GM18505 (cell line): Measurements from ENCODE around the gene KPRP.

ENCODE experiments used
- ATAC-seq: cut with Tn5 transposase; IDR thresholded peaks from one replicate; pipeline ENCODE4 v1.9.1; 2021; ENCODE audit not compliant: unreplicated experiment
- POLR2A ChIP-seq: IDR thresholded peaks from 4 replicates; pipeline ENCODE4 v1.6.1; 2011; ENCODE audit warnings: borderline replicate concordance; ENCODE audit not compliant: insufficient read depth, insufficient read length; ENCODE audit errors: extremely low read depth

Gene KPRP, protein sequence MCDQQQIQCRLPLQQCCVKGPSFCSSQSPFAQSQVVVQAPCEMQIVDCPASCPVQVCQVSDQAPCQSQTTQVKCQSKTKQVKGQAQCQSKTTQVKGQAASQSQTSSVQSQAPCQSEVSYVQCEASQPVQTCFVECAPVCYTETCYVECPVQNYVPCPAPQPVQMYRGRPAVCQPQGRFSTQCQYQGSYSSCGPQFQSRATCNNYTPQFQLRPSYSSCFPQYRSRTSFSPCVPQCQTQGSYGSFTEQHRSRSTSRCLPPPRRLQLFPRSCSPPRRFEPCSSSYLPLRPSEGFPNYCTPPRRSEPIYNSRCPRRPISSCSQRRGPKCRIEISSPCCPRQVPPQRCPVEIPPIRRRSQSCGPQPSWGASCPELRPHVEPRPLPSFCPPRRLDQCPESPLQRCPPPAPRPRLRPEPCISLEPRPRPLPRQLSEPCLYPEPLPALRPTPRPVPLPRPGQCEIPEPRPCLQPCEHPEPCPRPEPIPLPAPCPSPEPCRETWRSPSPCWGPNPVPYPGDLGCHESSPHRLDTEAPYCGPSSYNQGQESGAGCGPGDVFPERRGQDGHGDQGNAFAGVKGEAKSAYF

DNA sequence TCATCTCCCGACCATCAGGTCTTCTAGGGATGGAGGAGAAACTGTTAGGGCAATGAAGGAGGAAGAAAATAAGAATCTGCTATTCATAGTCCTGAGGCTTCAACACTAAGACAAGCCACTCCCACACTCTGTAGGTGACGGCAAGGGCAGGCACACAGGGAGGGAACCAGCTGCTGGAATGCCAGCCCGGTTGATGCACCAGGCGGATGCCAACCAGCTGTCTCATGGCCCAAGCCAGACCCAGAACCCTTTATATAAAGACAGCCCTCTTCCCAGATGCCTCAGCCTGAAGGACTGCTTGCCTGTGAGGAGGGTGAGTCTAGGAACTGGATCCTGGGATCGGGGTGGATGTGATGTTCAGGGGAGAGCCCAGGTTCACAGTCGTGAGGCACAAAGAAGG lies at the start of gene KPRP:
Gene KPRP (plus strand): TSS at position 279 of the 400 bp plus-strand sequence. CDS start 1,564 bp downstream, outside the sequence.
- no peak for TF ChIP-seq POLR2A

DNA sequence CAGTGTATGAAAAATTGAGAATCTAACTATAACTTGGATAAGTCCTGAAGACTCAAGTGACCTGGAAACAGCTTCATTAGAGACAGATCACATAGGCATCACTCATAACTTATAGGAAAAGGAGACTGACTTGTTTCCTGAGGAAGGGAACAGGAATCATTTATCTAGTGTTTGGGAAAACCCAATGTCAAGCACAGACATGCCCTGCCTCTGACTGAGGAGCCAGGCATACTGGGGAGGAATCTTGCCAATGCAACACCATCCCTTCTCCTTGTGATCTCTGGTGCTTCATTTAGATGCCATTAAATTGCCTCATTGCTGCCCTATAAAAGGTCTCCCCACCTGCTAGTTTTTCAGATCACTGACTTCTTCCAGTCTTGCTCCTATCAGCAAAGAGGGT lies 39.6 kb upstream of the KPRP start:
- no peak for ATAC-seq
- no peak for TF ChIP-seq POLR2A

More for the DNA sequence above, at the start of gene KPRP:
- no peak for ATAC-seq

DNA sequence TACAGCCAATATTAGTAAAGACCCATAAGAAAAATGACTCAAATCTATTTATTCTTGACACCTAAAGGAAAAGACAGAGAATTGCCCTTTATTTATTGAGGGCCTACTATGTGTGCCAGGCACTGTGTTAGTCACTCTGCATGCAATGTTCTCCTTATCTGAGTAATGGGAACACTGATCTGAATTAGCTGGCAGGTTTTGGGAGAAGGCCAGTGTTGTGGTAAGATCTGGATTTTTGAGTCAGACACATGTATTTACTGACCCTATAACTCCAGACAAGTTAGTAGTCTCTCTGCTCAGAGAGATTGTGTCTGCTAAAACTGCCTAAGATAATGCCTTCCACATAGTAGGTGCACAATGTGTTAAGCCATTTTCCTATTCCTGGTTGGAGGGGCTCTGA lies 32.6 kb upstream of the KPRP start:
- ATAC-seq = no peak
- no peak for TF ChIP-seq POLR2A

DNA sequence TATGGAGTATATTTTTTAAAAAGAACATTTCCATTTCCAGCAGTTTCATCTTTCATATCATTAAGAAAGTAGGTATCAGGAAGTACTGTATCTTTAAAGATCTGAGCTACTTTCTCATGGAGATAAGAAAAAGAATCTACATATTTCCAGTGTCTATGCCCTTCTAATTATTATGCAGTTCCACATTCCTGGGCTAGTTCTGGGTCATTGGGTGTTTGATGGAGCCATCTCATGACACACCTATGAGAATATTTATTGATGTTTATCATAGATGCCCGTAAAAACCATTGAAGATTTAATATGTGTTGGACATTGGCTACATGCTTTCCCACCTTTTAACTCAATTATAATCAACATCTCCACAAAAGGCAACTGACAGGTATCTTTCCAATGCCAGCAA lies 28.8 kb upstream of the KPRP start:
- TF ChIP-seq POLR2A = no peak
- no peak for ATAC-seq

DNA sequence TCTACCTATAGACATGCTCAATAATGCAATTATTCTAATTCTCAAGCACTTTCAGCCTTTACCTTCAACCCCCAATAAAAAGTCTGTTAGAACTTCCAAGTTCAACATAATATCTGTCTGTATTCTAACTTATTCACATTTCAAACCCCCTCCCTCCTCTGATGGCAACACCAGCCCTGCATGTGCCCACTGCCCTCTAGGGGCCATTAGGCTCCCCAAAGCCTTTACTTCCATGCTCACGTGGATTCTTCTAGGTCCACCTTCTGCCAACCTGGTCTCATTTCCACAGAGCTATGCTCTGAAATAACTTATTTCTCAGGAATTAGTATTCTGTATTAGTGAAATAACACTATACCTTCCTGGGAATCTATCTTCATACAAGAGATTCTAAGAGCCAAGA lies 22.2 kb upstream of the KPRP start:
- no peak for TF ChIP-seq POLR2A
- ATAC-seq = no peak

DNA sequence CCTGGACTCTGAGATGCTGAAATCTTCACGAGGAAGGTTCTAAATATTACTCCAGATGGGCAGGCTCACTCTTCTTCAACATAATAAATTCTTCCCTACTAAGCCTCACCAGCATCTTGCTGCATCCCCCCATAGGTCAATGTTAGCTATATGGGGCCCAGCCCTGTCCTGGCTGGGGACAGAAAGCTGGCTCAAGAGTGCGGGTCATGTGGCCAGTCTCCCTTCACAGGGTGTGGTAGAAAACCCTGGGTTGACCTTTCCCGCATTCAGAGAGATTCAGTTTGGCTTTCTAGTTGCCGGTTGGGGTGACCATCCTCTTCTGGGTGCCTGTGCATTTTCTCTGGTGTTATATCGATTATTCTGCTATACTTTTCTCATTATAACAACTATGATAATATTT lies 19.8 kb upstream of the KPRP start:
- ATAC-seq = no peak
- no peak for TF ChIP-seq POLR2A

DNA sequence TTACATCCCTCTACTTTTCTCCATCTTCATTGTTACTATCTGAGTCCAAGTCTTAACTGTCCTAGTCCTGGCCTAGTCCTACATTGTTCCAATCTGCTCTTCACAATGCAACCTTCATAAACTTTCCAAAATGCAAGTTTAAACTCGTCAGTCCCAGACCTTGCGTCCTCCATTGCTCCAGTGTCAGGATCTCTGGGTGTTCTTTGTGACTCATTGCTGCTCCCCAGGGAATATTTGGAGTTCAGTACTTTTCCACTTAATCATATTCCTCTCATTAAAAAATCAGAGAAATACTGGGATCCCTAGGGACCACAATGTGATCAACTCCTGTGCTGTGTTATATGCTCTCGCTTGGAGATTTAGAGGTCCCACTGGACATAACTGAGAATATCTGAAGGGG lies 18.0 kb upstream of the KPRP start:
- no peak for TF ChIP-seq POLR2A
- no peak for ATAC-seq

DNA sequence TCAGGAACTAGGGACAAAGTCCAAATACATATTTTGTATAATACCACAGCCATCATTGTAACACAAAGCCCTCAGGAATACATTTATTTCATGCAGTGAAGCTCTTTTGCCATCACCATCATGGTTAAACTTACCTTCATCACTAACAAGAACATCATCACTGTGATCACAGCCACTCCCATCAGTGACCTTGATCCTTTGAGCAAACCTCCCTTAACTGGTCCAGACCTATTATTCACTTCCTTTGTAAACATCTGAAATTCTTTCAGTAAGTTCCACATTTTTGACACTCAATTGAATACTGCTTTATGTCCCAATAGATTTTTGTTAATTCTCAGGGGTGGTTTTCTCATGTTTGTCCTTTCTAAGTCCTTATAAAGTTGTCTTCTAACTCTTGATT lies 16.2 kb upstream of the KPRP start:
- ATAC-seq = no peak

DNA sequence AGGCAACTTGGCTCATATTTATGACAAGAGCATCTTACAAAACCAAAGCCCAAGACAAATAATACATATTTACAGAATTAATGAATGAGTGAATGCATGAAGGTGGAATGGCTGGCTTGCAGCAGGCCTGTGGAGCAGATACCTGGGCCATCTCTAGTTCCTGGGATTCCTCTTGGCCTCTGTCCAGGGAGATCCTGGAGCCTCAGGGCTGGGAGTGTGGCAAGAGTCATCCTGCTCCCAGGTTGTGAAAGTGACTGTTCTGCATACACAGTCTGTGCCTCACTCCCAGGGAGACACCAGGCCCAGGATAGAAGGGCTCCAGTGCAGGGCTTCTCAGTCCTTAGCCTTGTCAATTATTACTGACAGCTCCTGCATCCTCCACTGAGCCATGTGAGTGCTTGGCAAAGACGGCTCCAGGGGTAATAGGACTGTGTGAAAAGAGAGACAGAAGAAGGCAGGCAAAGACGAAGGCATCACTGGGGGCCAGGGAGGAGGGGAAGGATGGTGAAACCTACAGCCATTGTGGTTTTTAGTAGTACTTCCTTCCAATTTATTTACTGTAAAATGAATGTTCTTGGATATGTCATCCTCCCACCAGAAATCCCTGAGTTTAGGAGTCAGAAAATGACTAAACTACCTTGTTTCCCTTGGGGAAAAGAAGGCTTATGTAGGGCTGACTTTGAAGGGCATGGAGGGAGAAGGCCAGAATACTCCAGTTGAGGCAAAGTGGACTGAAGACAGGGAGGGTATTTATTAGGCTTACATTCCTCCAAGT lies 14.3 kb upstream of the KPRP start:
- no peak for TF ChIP-seq POLR2A
- ATAC-seq = no peak

More for the DNA sequence above, 16.2 kb upstream of the KPRP start:
- no peak for TF ChIP-seq POLR2A

DNA sequence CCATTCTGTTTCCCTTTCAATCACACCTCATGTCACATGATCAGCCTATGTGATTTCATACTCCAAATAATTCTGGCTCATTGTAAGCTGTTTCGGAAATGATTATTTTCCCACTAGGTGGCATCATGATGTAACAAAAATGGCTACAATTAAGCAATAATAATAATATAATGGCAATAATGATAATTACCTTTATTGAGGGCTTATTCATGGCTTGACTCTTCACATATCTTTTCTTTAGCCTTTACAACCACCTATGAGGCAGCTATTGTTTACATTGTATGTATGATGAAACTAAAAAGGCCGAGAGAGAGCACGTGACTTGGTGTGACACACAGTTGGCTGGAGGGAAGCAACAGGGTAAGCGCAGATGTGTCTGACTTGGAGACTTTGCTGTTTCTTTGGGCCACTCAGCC lies 12.5 kb upstream of the KPRP start:
- TF ChIP-seq POLR2A = no peak
- ATAC-seq = no peak

DNA sequence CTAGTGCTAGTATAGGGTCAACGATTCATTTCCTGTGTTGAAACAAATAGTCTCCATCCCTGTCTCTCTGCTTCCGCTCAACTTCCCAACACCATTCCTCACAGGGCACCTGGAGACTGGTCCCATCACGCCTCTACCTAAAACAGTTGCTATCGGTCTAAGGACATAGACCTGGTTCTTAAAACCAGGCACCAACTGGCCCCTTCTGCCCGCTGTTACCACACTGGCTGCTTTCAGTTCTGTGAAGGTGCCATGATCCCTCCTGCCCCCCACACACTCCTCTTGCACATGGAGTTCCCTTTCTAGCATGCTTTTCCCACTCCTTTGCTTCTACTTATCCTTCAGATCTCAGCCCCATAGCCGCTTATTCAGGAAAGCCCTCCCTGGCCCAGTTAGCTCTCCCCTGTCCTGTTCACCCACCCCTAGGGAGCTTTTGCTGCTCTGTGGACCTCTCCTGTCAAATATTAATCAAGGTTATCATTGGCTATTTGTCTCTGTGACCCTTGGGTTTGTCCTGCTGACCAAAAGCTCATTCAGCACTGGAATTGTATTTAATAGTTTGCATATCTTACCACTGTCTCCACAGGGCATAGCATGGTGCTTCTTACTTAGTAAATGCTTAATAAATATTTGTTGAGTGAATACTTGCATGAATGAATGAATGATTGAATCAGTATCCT lies 11.9 kb upstream of the KPRP start:
- TF ChIP-seq POLR2A = no peak
- ATAC-seq = no peak

DNA sequence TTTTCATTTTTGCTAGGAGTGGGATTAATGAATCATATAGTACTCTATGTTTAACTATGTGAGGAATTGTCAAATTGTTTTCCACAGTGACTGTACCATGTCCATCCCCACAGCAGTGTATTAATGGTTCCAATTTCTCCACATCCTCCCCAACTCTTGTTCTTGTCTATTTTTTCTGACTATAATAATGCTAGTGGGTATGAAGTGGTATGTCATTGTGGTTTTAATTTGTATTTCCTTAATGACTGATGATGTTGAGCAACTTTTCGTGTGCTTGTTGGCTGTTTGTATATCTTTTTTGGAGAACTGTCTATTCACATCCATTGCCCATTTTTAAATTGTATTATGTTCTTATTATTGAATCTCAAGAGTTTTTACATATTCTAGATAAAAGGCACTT lies 10.0 kb upstream of the KPRP start:
- ATAC-seq = no peak
- TF ChIP-seq POLR2A = no peak

DNA sequence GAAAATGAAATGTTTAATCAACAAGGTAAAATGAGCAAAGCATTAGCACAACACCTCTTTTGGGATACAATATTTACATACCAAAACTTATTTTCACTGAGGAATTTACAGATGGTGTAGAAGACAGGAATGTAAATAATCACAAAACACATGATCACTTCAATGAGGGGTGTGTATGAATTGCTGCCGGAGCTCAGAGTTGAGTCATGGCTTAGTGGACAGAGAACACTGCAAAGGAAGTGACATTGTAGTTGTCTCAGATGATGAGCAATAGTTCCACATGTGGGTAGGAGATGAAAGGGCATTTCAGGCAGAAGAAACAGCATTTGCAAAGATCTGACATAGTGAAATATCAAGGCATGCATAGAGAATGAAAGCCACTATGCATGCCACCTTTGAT lies 5.6 kb upstream of the KPRP start:
- no peak for ATAC-seq
- TF ChIP-seq POLR2A = no peak
